Measurements from ENCODE around the gene ZNF688. TPM values are rescaled to one million over a fixed set of nuclear protein-coding genes. Genes with fewer than 3 reads are reported as not detected.

ZNF688 gene
- total and polyA plus RNA-seq, 2 of the 13 experiments (the other 11 are each of a cell fraction or from before 2014, with no cell fraction given), result 2.4 to 5.4 TPM

- TF ChIP-seq REPIN1 (CRISPR knock-in tag; IDR thresholded peaks at IDR 0.05; ENCODE audit: borderline replicate concordance, low read depth) (peak; percentile 66), FOSL2 (CRISPR knock-in tag; IDR thresholded peaks at IDR 0.05) (peak; percentile 60), ZNF530 (CRISPR knock-in tag; IDR thresholded peaks at IDR 0.05; ENCODE audit: low read depth) (0 out of 2 replicates have a peak, but pooled peaks have one; percentile 69), ZNF451 (CRISPR knock-in tag; IDR thresholded peaks at IDR 0.05) (peak; percentile 60; the same call in 1 of the 2 replicates), ZNF280B (CRISPR knock-in tag; IDR thresholded peaks at IDR 0.05; ENCODE audit: borderline replicate concordance) (peak; percentile 95), ZNF18 (CRISPR knock-in tag; IDR thresholded peaks at IDR 0.05; ENCODE audit: insufficient replicate concordance) (peak; percentile 93), RFXANK (CRISPR knock-in tag; IDR thresholded peaks at IDR 0.05) (0 out of 2 replicates have a peak, but pooled peaks have one; percentile 31), ZNF577 (CRISPR knock-in tag; IDR thresholded peaks at IDR 0.05; ENCODE audit: borderline replicate concordance, low read depth) (peak; percentile 71; the same call in 1 of the 2 replicates), ZNF605 (CRISPR knock-in tag; IDR thresholded peaks at IDR 0.05) (peak; percentile 98), FLYWCH1 (CRISPR knock-in tag; IDR thresholded peaks at IDR 0.05) (no peak), ZNF136 (CRISPR knock-in tag; IDR thresholded peaks at IDR 0.05; ENCODE audit: low read depth) (peak; percentile 47; the same call in 1 of the 2 replicates), KDM5A (IDR thresholded peaks at IDR 0.05; ENCODE audit: borderline replicate concordance, low read length) (peak; percentile 85; the same call in 1 of the 2 replicates), TARDBP (CRISPR knock-in tag; IDR thresholded peaks at IDR 0.05) (peak; percentile 88), ZBTB10 (CRISPR knock-in tag; IDR thresholded peaks at IDR 0.05; ENCODE audit: borderline replicate concordance) (peak; percentile 86), KMT2A (CRISPR knock-in tag; IDR thresholded peaks at IDR 0.05) (peak; percentile 94), JDP2 (CRISPR knock-in tag; IDR thresholded peaks at IDR 0.05; ENCODE audit: borderline replicate concordance) (no peak), ZNF841 (CRISPR knock-in tag; IDR thresholded peaks at IDR 0.05; ENCODE audit: borderline replicate concordance) (no peak), ZNF180 (CRISPR knock-in tag; IDR thresholded peaks at IDR 0.05; ENCODE audit: borderline replicate concordance, low read depth) (peak; percentile 77; the same call in 1 of the 2 replicates), NR2F2 (IDR thresholded peaks at IDR 0.05; ENCODE audit: borderline replicate concordance, low read depth) (peak; percentile 53; the same call in 1 of the 2 replicates), ZNF775 (CRISPR knock-in tag; IDR thresholded peaks at IDR 0.05; ENCODE audit: borderline replicate concordance) (no peak; the same call in 1 of the 2 replicates), KDM1A (CRISPR knock-in tag; IDR thresholded peaks at IDR 0.05) (no peak), ELF4 (CRISPR knock-in tag; IDR thresholded peaks at IDR 0.05; ENCODE audit: borderline replicate concordance) (peak; percentile 91; the same call in 1 of the 2 replicates), KDM5B (CRISPR knock-in tag; IDR thresholded peaks at IDR 0.05; ENCODE audit: borderline replicate concordance) (peak; percentile 96)
Measured at GRCh38 chr16:30609926-30610839, 38.7 kb upstream of the ZNF688 start, which contains the start of gene ZNF689 (continued).

Data from HepG2 (cell line).